Measurements from ENCODE around the gene TMEM245.
"Not testable (repeated sequence)": the region's sequence is repeated elsewhere in the genome, so short reads cannot be mapped to it uniquely, and the experiment has no call there.

TMEM245 gene

DNA sequence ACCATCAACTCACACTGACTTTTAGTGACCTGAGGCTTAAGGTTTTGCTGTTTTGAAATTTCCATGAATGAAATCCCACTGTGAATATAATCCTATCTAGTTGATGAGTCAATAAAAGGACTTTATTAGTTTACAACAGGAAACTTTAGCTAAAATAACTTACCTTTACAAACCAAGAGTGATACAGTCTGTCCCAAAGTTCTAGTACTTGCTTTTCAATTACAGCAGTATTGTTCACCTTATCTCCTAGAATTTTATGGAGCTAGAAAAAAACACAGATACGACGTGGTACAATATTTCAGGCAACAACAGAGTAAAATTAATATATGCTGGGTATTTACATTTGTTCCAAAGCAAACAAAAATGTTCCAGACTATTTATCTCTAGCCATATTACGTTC, 59.6 kb downstream of the TMEM245 start:
- no peak for DNase-seq

DNA sequence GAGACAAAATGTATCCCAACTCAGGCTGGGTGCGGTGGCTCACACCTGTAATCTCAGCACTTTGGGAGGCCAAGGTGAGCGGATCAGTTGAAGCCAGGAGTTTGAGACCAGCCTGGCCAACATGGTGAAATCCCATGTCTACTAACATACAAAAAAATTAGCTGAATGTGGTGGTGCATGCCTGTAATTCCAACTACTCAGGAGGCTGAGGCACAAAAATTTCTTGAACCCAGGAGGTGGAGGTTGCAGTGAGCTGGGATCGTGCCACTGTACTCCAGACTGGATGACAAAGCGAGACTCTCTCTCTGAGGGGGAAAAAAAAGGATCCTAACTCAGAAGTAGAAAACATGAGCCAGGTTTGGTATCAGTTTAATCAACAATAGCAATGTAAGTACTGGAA, 66.6 kb downstream of the TMEM245 start:
- DNase-seq = not testable (repeated sequence)

DNA sequence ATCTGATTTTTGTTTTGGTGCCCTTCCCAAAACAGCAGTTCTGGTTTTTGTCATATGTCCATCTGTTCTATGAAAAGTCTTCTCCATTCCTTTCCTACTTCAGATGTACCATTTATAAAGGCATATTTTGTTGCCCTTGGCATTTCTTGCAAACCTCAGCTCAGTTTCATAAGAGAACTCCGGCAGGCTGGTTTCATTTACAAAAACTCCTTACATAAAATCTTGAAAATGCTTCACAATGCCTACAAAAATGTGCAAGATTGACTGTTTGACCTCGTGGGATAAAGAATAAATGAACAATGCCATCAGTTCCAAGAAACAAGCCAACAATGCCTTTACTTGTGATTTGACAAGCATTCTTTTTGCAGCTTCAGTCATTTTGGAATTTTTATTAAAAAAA, 67.3 kb downstream of the TMEM245 start:
- no peak for DNase-seq

GRCh38 chr9:109051733-109052132, 68.0 kb downstream of the TMEM245 start:
- DNase-seq = no peak

DNA sequence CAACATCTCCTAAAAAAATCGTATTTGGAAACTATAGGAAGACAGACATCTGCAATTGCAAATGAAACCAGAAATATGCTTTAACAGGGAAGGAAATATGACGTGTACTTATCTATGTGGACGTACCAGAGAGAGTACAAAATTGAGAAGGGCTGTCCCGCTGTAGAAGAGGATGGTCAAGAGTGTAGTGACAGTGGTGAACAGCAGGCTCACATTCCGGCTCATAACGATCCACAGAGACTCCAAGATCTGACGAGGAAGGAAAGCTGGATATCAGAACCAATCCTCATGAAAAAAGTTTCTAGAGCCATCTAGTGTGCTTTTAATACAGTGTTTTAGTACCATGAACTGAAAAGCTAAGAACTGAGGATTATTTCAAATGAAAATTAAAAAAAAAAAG, 69.3 kb downstream of the TMEM245 start:
- DNase-seq = no peak

DNA sequence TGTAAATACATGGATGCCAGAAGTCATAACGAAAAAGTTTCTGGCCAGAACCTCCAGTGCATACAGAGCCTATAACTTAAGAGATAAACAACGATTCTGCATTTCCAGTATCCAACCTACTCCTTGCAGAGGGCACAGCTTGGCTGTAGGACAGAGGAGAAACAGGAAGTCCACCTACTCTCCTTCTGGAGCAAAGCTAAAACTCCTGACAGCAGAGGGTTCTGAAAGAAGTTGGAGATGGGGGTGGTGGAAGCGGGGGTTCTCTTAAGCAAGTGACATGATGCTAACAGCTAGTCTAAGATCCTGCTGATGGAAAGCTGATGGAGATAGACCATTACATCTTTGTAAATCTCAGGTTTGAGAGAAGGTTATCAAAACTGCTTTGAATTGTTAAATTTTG, 70.9 kb downstream of the TMEM245 start:
- no peak for DNase-seq

DNA sequence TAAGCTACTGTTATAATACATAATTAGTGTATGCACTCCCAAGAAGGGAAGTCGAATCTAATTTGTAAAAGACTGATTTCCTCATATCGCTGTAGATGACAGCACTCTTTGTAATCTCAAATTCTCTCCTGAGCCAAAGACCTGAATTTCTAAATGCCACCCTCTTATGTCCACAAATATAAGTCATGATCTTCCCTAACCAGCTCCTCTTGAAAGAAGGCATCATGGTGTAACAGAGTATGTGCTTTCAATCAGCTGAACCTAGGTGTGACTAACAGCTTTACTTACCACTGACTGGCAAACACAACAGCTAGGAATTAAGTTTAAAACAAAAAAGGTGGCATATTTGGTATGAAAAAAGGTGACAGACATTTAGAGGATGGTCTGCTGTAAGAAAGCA, 72.5 kb downstream of the TMEM245 start:
- no peak for DNase-seq

- DNase-seq = no peak
Observed at GRCh38 chr9:109046346-109046745, 73.4 kb downstream of the TMEM245 start.

GRCh38 chr9:109043578-109043977, 76.2 kb downstream of the TMEM245 start:
- no peak for DNase-seq

DNA sequence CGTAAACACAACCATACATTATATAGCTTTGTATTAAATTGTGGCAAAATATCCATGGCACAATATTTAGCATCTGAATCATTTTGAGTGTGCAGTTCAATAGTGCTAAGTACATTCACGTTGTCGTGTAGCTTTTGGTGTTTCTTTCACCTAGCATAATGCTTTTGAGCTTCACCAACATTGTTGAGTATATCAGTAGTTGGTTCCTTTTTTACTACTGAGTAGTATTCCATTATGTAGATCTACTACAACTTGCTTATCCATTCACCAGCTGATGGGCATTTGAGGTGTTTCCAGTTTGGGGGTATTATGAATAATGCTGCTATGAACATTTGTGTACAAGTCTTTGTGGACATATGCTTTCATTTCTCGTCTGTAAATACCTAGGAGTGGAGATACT, 79.2 kb downstream of the TMEM245 start:
- no peak for DNase-seq

DNA sequence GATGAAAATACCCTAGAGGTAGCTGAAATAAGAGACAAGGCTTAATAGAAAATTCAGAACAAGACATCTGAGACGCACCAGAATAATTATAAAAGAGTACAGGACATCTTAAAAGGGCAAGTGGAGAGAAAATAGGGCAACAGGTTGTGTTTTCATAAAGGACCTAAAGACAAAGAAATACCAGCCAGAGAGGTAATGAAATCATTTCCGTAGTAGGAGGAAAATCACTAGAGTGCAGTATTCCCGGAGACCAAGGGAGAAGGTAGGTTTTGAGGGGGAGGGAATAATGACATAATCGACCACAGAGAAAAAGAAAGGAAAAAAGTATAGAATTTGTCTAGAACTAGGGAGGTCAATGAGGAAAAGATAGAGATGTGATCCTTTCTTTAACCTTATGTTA, 80.2 kb downstream of the TMEM245 start:
- DNase-seq = no peak

DNA sequence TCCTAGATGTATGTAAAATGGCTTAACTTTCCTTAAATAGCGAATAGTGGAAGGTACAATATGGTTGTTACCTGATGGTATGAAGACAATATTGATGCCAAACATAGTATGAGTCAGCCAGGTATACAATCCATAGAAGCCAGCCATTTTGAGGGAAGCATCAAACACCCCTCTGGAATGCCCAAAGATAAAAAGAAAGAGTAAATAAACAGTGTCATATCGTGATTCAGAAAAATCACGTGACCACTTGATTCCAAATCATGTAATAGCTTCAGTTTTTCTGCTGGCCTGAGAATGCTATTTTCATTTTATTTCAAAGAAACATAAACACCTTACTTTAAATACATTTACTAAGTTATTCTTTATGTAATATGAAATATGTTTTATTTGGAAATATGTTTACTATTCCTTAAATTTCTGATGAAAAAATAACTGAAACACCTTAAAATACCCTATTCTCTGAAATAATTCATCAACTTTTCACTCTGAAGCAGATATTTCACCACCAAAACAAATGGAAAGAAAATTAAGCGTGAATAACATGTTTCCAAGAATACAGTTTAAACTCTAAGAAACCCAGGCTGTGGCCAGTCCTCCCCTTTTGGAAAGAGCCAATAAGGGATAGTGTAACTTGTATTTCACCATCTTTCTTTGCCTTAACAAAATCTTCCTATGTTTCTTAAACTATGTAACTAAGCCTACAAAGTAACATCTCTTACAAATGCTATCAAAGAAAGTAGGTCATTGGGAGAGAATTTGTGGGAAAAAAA, 81.6 kb downstream of the TMEM245 start:
- no peak for DNase-seq

DNA sequence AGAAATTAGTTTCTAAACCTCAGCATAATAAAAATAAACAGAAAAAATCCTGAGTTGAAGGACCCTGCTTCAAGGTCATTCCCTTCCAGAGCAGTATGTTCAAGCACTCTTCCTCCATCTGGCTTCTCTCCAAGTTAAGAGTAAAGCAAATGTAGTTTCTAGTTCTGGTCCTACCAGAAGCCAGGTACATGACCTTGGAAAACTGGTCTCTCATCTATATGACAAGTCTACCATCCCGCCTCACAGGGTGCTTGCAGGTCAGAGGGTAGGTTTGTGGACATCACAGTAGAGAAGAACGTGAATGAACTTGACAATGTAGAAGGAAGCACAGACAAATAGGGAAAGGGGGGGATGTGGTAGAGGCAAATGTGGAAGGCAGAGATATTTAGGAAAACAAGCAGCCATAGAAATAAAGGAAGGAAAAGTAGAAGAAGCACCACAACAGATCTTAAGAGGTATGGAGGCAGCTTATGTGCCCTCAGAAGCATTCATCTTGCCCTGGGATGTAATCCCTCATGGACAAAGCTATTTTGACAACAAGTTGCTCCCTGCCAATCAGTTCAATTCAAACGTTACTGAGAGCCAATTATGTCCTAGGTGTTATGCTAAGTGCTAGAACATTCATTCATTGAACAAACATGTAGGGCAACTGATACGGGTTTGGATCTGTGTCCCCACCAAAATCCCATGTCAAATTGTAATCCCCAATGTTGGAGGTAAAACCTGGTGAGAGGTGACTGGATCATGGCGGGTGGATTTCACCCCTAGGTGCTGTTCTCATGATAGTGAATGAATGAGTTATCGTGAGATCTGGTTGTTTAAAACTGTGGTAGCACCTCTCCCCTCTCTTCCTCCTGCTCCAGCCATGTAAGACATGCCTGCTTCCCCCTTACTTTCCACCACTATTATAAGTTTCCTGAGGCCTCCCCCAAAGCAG, 82.7 kb downstream of the TMEM245 start:
- no peak for DNase-seq

DNA sequence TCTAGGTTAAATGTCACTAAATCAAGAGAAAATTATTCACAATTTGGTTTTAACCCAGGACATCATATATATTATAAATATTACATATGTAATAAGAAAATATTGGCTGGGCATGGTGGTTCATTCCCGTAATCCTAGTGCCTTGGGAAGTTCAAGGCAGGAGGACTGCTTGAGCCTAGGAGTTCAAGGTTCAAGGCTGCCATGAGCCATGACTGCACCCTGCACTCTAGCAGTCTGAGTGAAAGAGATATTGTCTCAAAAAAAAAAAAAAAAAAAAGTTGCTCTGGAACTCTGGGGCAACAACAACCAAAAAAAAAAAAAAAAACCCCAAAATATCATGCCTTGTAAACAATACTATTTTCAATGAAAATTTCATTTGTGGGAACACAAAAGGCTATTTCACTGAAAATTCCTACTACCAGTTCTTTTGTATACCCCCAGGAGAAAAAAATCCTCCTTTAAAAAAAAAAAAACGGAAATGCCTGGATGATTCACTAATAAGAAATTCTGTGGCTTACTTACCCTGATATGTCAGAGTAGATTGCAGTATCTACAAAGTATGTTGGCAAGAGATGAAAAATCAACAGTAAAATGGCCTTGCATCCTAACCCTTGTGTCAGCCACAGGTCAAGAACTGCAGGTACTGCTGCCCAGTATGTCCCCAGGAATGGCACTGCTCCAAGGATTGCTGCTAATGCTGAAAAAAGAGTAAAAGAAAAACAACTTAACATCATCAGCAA, 83.9 kb downstream of the TMEM245 start:
- DNase-seq = no peak

- DNase-seq = no peak
Observed at GRCh38 chr9:109033941-109034700, 85.6 kb downstream of the TMEM245 start.

- no peak for DNase-seq
Observed at GRCh38 chr9:109031241-109031640, 88.5 kb downstream of the TMEM245 start.

DNA sequence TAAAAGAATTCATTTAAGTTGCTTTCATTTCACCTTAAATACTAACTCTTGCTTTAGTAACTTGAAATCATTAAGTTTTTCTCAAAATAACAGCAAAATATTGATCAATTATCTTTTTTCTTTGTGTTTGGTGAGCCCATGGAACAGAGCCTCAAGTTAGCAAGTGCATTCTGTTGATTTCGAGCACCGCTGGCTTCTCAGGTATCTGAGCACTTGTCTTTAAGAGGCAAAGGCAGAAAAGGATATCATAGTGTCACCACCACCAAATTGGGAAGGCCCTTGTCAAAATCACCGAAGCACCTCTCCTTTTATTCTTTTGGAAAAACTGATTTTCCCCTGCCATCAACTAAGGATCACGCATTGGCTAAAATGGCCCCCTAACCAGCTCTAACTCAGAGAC, 89.3 kb downstream of the TMEM245 start:
- DNase-seq = no peak

- no peak for DNase-seq
Observed at GRCh38 chr9:109028457-109028856, 91.3 kb downstream of the TMEM245 start.

GRCh38 chr9:109027176-109027575, 92.6 kb downstream of the TMEM245 start:
- DNase-seq = no peak

- no peak for DNase-seq
Observed at GRCh38 chr9:109026306-109026705, 93.4 kb downstream of the TMEM245 start.

- no peak for DNase-seq
Observed at GRCh38 chr9:109022873-109023272, 96.9 kb downstream of the TMEM245 start.

Data from activated CD4-positive, alpha-beta T cell treated with anti-CD3 and anti-CD28 coated beads for 1 hour (primary cell).